Measurements from ENCODE around the gene PELI2.

Gene PELI2

GRCh38 chr14:56324454-56324853 lies 206.2 kb downstream of the PELI2 start:
- intact Hi-C loops (cut with DNase I; ENCODE audit: low total_unique reads), result no loop called here
- H3K9me3 ChIP-seq, result no peaks in the 10 kb centered on the region
- DNase-seq, result no peak
- H3K4me1 ChIP-seq, result no peaks in the 10 kb centered on the region
- no peaks in the 10 kb centered on the region for H3K36me3 ChIP-seq
- no peak overlapping the region for H3K4me3 ChIP-seq
- H3K27ac ChIP-seq, result no peak overlapping the region
- TF ChIP-seq CTCF (IDR thresholded peaks at IDR 0.05), result no peak
- no peaks in the 10 kb centered on the region for H3K27me3 ChIP-seq

GRCh38 chr14:56324856-56325699 lies 206.9 kb downstream of the PELI2 start:
- intact Hi-C loops (cut with DNase I; ENCODE audit: low total_unique reads), result no loop called here
- H3K36me3 ChIP-seq, result no peaks in the 10 kb centered on the region

DNA sequence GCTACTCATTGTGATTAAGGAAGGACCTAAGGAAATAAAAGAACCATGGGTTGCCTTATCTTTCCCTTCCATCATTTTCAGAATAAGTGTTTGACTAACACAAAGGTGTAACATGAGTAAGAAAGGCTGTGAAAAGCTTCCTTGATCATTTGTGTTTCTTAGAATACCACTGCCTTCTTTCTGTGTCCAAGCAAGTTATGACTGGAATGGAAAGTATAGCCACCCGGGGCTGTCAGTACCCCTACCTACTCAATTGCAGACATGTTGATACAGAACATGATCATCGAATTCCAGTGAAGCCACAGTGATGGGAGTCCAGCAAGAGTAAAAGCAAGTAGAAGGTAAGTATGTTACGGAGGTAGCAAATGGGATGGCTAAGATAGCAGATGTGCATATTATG lies 209.8 kb downstream of the PELI2 start:
- intact Hi-C loops (cut with DNase I; ENCODE audit: low total_unique reads), result no loop called here
- Histone ChIP-seq H3K4me3 (no peak overlapping the region), H3K27me3 (no peaks in the 10 kb centered on the region), H3K27ac (no peak overlapping the region), H3K4me1 (no peaks in the 10 kb centered on the region), H3K9me3 (no peaks in the 10 kb centered on the region), H3K36me3 (no peaks in the 10 kb centered on the region)
- no peak for DNase-seq
- no peak for TF ChIP-seq CTCF (IDR thresholded peaks at IDR 0.05)

More at GRCh38 chr14:56324856-56325699, 206.9 kb downstream of the PELI2 start:
- no peak for DNase-seq
- Histone ChIP-seq H3K27me3 (no peaks in the 10 kb centered on the region), H3K4me3 (no peak overlapping the region), H3K9me3 (no peaks in the 10 kb centered on the region), H3K27ac (no peak overlapping the region), H3K4me1 (no peaks in the 10 kb centered on the region)
- TF ChIP-seq CTCF (IDR thresholded peaks at IDR 0.05), result no peak

DNA sequence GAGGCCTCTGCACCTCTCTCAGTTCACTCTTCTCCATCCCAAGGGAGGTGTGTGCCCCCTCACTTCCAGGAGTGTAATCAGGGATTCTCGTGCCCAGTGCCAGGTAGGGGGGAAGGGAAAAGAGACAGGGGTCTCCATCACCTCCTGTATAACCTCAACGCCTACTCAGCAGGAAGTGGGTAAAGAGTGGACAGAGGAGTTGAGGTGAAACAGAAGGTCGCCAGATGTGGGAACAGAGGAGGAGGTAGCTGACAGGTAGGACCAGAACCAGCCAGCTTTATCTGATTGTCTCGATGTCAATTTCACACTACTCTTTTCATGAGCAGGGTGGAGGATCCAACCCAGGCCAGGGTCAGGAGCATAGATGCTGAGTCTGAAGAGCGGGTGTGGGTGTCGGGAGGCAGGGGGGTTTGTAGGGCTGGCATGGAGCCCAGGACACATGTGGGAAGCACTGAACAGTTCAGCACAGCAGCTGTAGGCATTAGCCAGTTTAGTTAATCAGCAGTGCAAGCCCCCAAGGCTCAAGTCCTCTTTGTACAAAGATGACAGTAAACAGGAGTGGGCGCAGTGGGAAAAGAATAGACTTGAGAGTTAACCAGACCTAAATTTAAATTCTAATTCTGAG lies 213.5 kb downstream of the PELI2 start:
- H3K9me3 ChIP-seq, result no peaks in the 10 kb centered on the region
- no peak overlapping the region for H3K27ac ChIP-seq
- no peak for TF ChIP-seq CTCF (IDR thresholded peaks at IDR 0.05)
- no peak overlapping the region for H3K4me3 ChIP-seq
- H3K27me3 ChIP-seq, result no peaks in the 10 kb centered on the region
- intact Hi-C loops (cut with DNase I; ENCODE audit: low total_unique reads), result loop anchor here (10.0 kb wide), 1 partner anchor 617 kb away; no protein-coding TSS in a partner anchor
- no peak for DNase-seq
- no peaks in the 10 kb centered on the region for H3K36me3 ChIP-seq
- peaks cover 0 to 11% (median 0%) of the 10 kb centered on the region in 4 donors for H3K4me1 ChIP-seq

- no peak for TF ChIP-seq CTCF (IDR thresholded peaks at IDR 0.05)
- Histone ChIP-seq H3K36me3 (no peaks in the 10 kb centered on the region), H3K27ac (no peak overlapping the region), H3K27me3 (no peaks in the 10 kb centered on the region), H3K9me3 (no peaks in the 10 kb centered on the region), H3K4me3 (no peak overlapping the region), H3K4me1 (peaks cover 0 to 11% (median 0%) of the 10 kb centered on the region in 4 donors)
- intact Hi-C loops (cut with DNase I; ENCODE audit: low total_unique reads), result loop anchor here (10.0 kb wide), 1 partner anchor 619 kb away; no protein-coding TSS in a partner anchor
- no peak for DNase-seq
Observed at GRCh38 chr14:56333359-56334292, 215.4 kb downstream of the PELI2 start.

Data from tibial artery (tissue), 4 donors.